ENCODE data around the gene KCTD11. TPM values are rescaled to one million over a fixed set of nuclear protein-coding genes. Genes with fewer than 3 reads are reported as not detected.

Gene KCTD11
- total and polyA plus RNA-seq, 2 donors (not counting 1 experiment from before 2014, with no cell fraction given) = 4.3 to 13.4 TPM

GRCh38 chr17:7346761-7347614, 5.0 kb upstream of the KCTD11 start:
- Mint-ChIP-seq H3K27ac (peak overlapping the region; percentile 11), H3K4me1 (peaks cover 14% of the 10 kb centered on the region), H3K9me3 (ENCODE audit: insufficient read depth) (no peaks in the 10 kb centered on the region), H3K27me3 (no peaks in the 10 kb centered on the region), H3K4me3 (no peak overlapping the region)
- peaks cover 18% of the 10 kb centered on the region for H3K79me2 ChIP-seq (ENCODE audit: control insufficient read depth, insufficient read depth, low read length)
- H3K27ac ChIP-seq (ENCODE audit: low read length in 2 of 2) = no peak overlapping the region
- TF ChIP-seq EZH2 (IDR thresholded peaks at IDR 0.05; ENCODE audit: borderline replicate concordance, insufficient read depth, low read depth, low read length, poor library complexity, severe bottlenecking) = no peak
- TF ChIP-seq CTCF (IDR thresholded peaks at IDR 0.05) = no peak
- peaks cover 5 to 11% of the 10 kb centered on the region in 2 donors for H3K4me1 ChIP-seq (ENCODE audit: control insufficient read depth in 2 of 2, insufficient read depth in 2 of 2, low read length in 2 of 2)
- CTCF ChIA-PET = interaction anchor here (1.0 to 5.8 kb wide), 8 partner anchors 9 to 301 kb away, joined by 3 to 53 read pairs (median 20); partner anchors contain the start of genes ACAP1, SLC2A4 and TMEM95
- H3K27me3 ChIP-seq (replicated peaks in 1 of 4; ENCODE audit: control extremely low read depth in 1 of 4, control insufficient read depth in 3 of 4, insufficient read depth in 4 of 4, low read length in 3 of 4) = no peaks in the 10 kb centered on the region
- no peak for ATAC-seq (ENCODE audit: low read depth)
- H3K9ac ChIP-seq (ENCODE audit: low read length) = no peak overlapping the region
- 97% methylated on average over 16 of the region's 18 CpGs for WGBS (ENCODE audit: insufficient coverage)
- no peak overlapping the region for H3K4me3 ChIP-seq (ENCODE audit: control extremely low read depth in 1 of 5, extremely low read depth in 1 of 5, insufficient read depth in 1 of 5, low read depth in 2 of 5, low read length in 4 of 5)
- POLR2A ChIA-PET = interaction anchor here (0.7 to 1.7 kb wide), 3 partner anchors 10 to 66 kb away, joined by 3 to 5 read pairs (median 4); partner anchors contain the start of genes ACAP1 and SLC2A4
- H2AFZ ChIP-seq (ENCODE audit: insufficient read depth, low read depth, low read length, poor library complexity, severe bottlenecking) = no peak overlapping the region
- H3K9me3 ChIP-seq (ENCODE audit: control extremely low read depth in 1 of 3, control insufficient read depth in 2 of 3, insufficient read depth in 1 of 3, low read length in 2 of 3) = no peaks in the 10 kb centered on the region
- peaks cover 8 to 66% of the 10 kb centered on the region in 2 experiments for H3K36me3 ChIP-seq (replicated peaks in 1 of 2; ENCODE audit: control extremely low read depth in 1 of 2, control insufficient read depth in 1 of 2, extremely low read depth in 1 of 2, insufficient read depth in 2 of 2, low read length in 1 of 2)
- intact Hi-C loops (cut with micrococcal nuclease) = loop anchor here (1.0 kb wide), 1 partner anchor 67 kb away; no protein-coding TSS in a partner anchor
- H4K20me1 ChIP-seq (ENCODE audit: control insufficient read depth, insufficient read depth, low read length, poor library complexity, severe bottlenecking) = peaks cover 39% of the 10 kb centered on the region
- no peak overlapping the region for H3K4me2 ChIP-seq (replicated peaks; ENCODE audit: low read depth, low read length, poor library complexity, severe bottlenecking)
- DNase-seq = peak; percentile 9
